Measurements from ENCODE around the gene KCNAB1. TPM values are rescaled to one million over a fixed set of nuclear protein-coding genes. Genes with fewer than 3 reads are reported as not detected.

The KCNAB1 gene
- total and polyA plus RNA-seq, 2 of the 8 experiments (the other 6 are each of a cell fraction or from before 2014, with no cell fraction given): 0.51 to 2.3 TPM

- H2BK120ac ChIP-seq (replicated peaks; ENCODE audit: low read depth, low read length): no peak overlapping the region
- H3K36me3 ChIP-seq (ENCODE audit: control insufficient read depth in 2 of 4, insufficient read depth in 4 of 4, low read length in 3 of 4): no peaks in the 10 kb centered on the region
- no peak overlapping the region for H3K27ac ChIP-seq (ENCODE audit: low read depth, low read length)
- FAIRE-seq (no peak), DNase-seq (ENCODE audit: low read depth in 1 of 2, low spot score in 2 of 2) (no peak)
- H2AFZ ChIP-seq (ENCODE audit: low read length): no peak overlapping the region
- ChIA-PET CTCF (ENCODE audit: partially characterized antibody) (interaction anchor here (1.5 kb wide), 1 partner anchor 192 kb away, joined by 3 read pairs; no protein-coding TSS in a partner anchor), POLR2A (ENCODE audit: partially characterized antibody) (no interaction called here)
- H3K23ac ChIP-seq (ENCODE audit: insufficient read length): no peak overlapping the region
- no peak overlapping the region for H2BK15ac ChIP-seq (ENCODE audit: low read length)
- no peak overlapping the region for H4K8ac ChIP-seq (ENCODE audit: extremely low read depth, insufficient read depth, low read length)
- H3K27me3 ChIP-seq (replicated peaks in 1 of 4; ENCODE audit: control insufficient read depth in 3 of 4, extremely low read depth in 1 of 4, insufficient read depth in 3 of 4, low read length in 3 of 4): no peaks in the 10 kb centered on the region; a peak in 2 of 7 replicates
- 95% methylated on average over 1 of the region's 1 CpG; no CpG with 5 or more reads in 1 of the 2 experiments for WGBS, 2 experiments (ENCODE audit: extremely low coverage in 1 of 2, insufficient coverage in 1 of 2, insufficient read length in 1 of 2, insufficient replicate concordance in 2 of 2, low coverage in 1 of 2, low lambda C conversion rate in 2 of 2, missing lambda C conversion rate in 1 of 2)
- H3K4me3 ChIP-seq (ENCODE audit: extremely low read depth in 1 of 4, insufficient read depth in 2 of 4, low read depth in 3 of 4, low read length in 4 of 4): no peak overlapping the region
- H3K79me1 ChIP-seq (ENCODE audit: low read depth, low read length): no peaks in the 10 kb centered on the region
- H3K23me2 ChIP-seq (ENCODE audit: low read depth, low read length): no peaks in the 10 kb centered on the region
- H3K18ac ChIP-seq (ENCODE audit: extremely low read depth, low read length): no peak overlapping the region
- H2BK20ac ChIP-seq (ENCODE audit: low read length): no peak overlapping the region
- no peaks in the 10 kb centered on the region for H4K20me1 ChIP-seq (replicated peaks in 1 of 2; ENCODE audit: control insufficient read depth in 1 of 2, insufficient read depth in 2 of 2, low read length in 2 of 2)
- H3K9ac ChIP-seq (replicated peaks in 1 of 4; ENCODE audit: extremely low read depth in 1 of 4, low read depth in 3 of 4, low read length in 3 of 4): no peak overlapping the region
- H2BK12ac ChIP-seq (ENCODE audit: low read depth, low read length): no peak overlapping the region
- no peak overlapping the region for H4K91ac ChIP-seq (replicated peaks; ENCODE audit: insufficient read length, low read length)
- H3K56ac ChIP-seq (replicated peaks; ENCODE audit: insufficient read length, low read depth, low read length): no peak overlapping the region
- no peaks in the 10 kb centered on the region for H3K4me1 ChIP-seq (replicated peaks in 1 of 4; ENCODE audit: control insufficient read depth in 3 of 4, insufficient read depth in 4 of 4, low read length in 3 of 4)
- no peak overlapping the region for H3K14ac ChIP-seq (ENCODE audit: insufficient read length)
- no peak overlapping the region for H3K4me2 ChIP-seq (ENCODE audit: insufficient read depth in 1 of 2, low read depth in 2 of 2, low read length in 2 of 2)
- H3K9me3 ChIP-seq (ENCODE audit: insufficient read depth in 2 of 2, low read depth in 1 of 2, low read length in 1 of 2): no peaks in the 10 kb centered on the region
- H3K79me2 ChIP-seq (ENCODE audit: control insufficient read depth in 1 of 2, insufficient read depth in 2 of 2, low read length in 2 of 2): no peaks in the 10 kb centered on the region
- no peak overlapping the region for H4K5ac ChIP-seq (ENCODE audit: insufficient read length, low read depth, low read length)
- H2AK5ac ChIP-seq (ENCODE audit: low read depth, low read length): no peak overlapping the region
- no peak overlapping the region for H2BK5ac ChIP-seq (ENCODE audit: low read depth, low read length)
- no peak overlapping the region for H3K4ac ChIP-seq (replicated peaks; ENCODE audit: insufficient read length, low read depth, low read length)
- TF ChIP-seq ATF2 (IDR thresholded peaks at IDR 0.05; ENCODE audit: low read length) (no peak), SIRT6 (IDR thresholded peaks at IDR 0.05; ENCODE audit: low read length) (no peak), FOSL1 (IDR thresholded peaks at IDR 0.05; ENCODE audit: insufficient read depth, low read depth, low read length) (no peak), RBBP5 (IDR thresholded peaks at IDR 0.05; ENCODE audit: borderline replicate concordance, low read depth, low read length) (no peak), YY1 (IDR thresholded peaks at IDR 0.05; ENCODE audit: low read depth, low read length) (no peak), TAF7 (optimal IDR thresholded peaks at IDR 0.05; ENCODE audit: borderline replicate concordance, low read depth, low read length) (no peak), TCF12 (IDR thresholded peaks at IDR 0.05; ENCODE audit: low read depth, low read length) (no peak), JUND (IDR thresholded peaks at IDR 0.05; ENCODE audit: low read length) (no peak), BCL11A (IDR thresholded peaks at IDR 0.05; ENCODE audit: low read depth in 2 of 2, low read length in 2 of 2) (no peak), RAD21 (IDR thresholded peaks at IDR 0.05 in 1 of 2, conservative IDR thresholded peaks at IDR 0.05 in 1 of 2; ENCODE audit: low read depth in 2 of 2, low read length in 2 of 2) (no peak), KDM1A (IDR thresholded peaks at IDR 0.05; ENCODE audit: borderline replicate concordance, low read length) (no peak), HDAC2 (IDR thresholded peaks at IDR 0.05; ENCODE audit: borderline replicate concordance in 1 of 2, low read depth in 2 of 2, low read length in 2 of 2) (no peak), GTF2F1 (IDR thresholded peaks at IDR 0.05; ENCODE audit: borderline replicate concordance, low read depth, low read length) (no peak)
Observed at GRCh38 chr3:156250550-156250949, 130.2 kb downstream of the KCNAB1 start.

Data from H1 (cell line).